Heart right ventricle (tissue), 16 donors: ENCODE data around the gene MROH8. TPM values are rescaled to one million over a fixed set of nuclear protein-coding genes. Genes with fewer than 3 reads are reported as not detected.

Experiments used
- ATAC-seq, 8 donors: fragments of 200-7000 bp; cut with Tn5 transposase; one replicate each; pipeline ENCODE4 v1.9.1; 2020; ENCODE audit warnings: mild to moderate bottlenecking in 8 of 8, moderate library complexity in 8 of 8, moderate number of reproducible peaks in 1 of 8
- DNase-seq, 2 donors: peaks; one replicate each; pipeline ENCODE4 v3.0.0-alpha.2; 2020
- H3K27ac ChIP-seq, 10 donors: fragments of 200-600 bp; sonication (generic) in 2 of 10; one replicate each; pipeline versions ENCODE4 v1.5.0 to v1.8.0; 2020 to 2022; ENCODE audit warnings: mild to moderate bottlenecking in 3 of 10
- H3K27me3 ChIP-seq, 7 donors: fragments of 200-600 bp; one replicate each; pipeline ENCODE4 v1.8.0; 2021 to 2022; ENCODE audit warnings: mild to moderate bottlenecking in 2 of 7
- H3K36me3 ChIP-seq, 9 donors: fragments of 200-600 bp; sonication (generic) in 1 of 9; one replicate each; pipeline versions ENCODE4 v1.5.0 to v1.8.0; 2020 to 2022; ENCODE audit warnings: mild to moderate bottlenecking in 2 of 9
- H3K4me1 ChIP-seq, 9 donors: fragments of 200-600 bp; sonication (generic) in 1 of 9; one replicate each; pipeline versions ENCODE4 v1.5.0 to v1.8.0; 2020 to 2022; ENCODE audit warnings: mild to moderate bottlenecking in 4 of 9
- H3K4me3 ChIP-seq, 10 donors: fragments of 200-600 bp; sonication (generic) in 2 of 10; one replicate each; pipeline versions ENCODE4 v1.5.0 to v1.8.0; 2020 to 2022; ENCODE audit warnings: mild to moderate bottlenecking in 7 of 10, moderate library complexity in 2 of 10
- H3K9me3 ChIP-seq, 11 donors: fragments of 200-600 bp in 10 of 11; sonication (generic) in 2 of 11; one replicate each; pipeline versions ENCODE4 v1.5.0 to v1.8.0; 2013 to 2022; ENCODE audit warnings: mild to moderate bottlenecking in 2 of 11, control low read depth in 1 of 11, moderate library complexity in 1 of 11
- WGBS, 2 donors: extraction: QIAGEN DNeasy Blood & Tissue Kit; methylation state at CpG; one replicate each; pipeline ENCODE4 v1.1.7; 2013; ENCODE audit warnings: inconsistent platforms in 1 of 2; 5-methylcytosine and 5-hydroxymethylcytosine counted together
- intact Hi-C, 10 donors: fragments of 100-400 bp; cut with DNase I; formaldehyde crosslinking; loops; one replicate each; pipeline versions ENCODE4 v1.11.1 to v1.14.2; 2022
- long read RNA-seq, 3 donors: library from polyadenylated mRNA; unstranded; transcript quantifications; one replicate each; pipeline ENCODE4 v2.0.0, GENCODE V29; 2020 to 2021
- polyA plus RNA-seq, 2 donors: library from polyadenylated mRNA; stranded (reverse); fragments of 200-250 nt; gene quantifications; one replicate each; pipeline ENCODE4 v1.2.3, GENCODE V29; 2013
- total RNA-seq, 10 donors: library from RNA; stranded (reverse); fragmentation: NEBNext Ultra II Directional in 3 of 10; extraction: Animal tissue kit (Norgen Biotek cat#: 25700) in 3 of 10; gene quantifications; one replicate each; pipeline versions ENCODE4 v1.2.1 to v1.2.4, GENCODE V29; 2021 to 2023
- TF ChIP-seq, protein P1 (sequence below), 9 donors: fragments of 200-600 bp; sonication (generic) in 2 of 9; IDR thresholded peaks; one replicate each; pipeline versions ENCODE4 v1.5.0 to v1.8.0; 2021 to 2022; ENCODE audit warnings: antibody characterized with exemption in 9 of 9, mild to moderate bottlenecking in 5 of 9, moderate library complexity in 1 of 9
- donor health status: Arrhythmogenic right ventricular cardiomyopathy.
- donor health status: ischemic (EF 13 %, LVEDD 7.1; RV severe dilation, severe dysfunction).
- donor health status: healthy with polysubstance abuse.
- donor health status: DM: no; HTN: yes; CAD: no.
- donor health status: DM: no; HTN: no; CAD: no.
- donor health status: ischemic (EF 25% LVEDD 6.9; RV normal size, moderate dysfunction).
- donor health status: ischemic (EF 25% LVEDD 5.7; RV mildly dilated, moderate dysfunction).
- donor health status: healthy.
- donor health status: DM: yes; HTN: yes; CAD: no.
- donor health status: Ischemic cardiomyopathy.
- donor health status: ischemic (EF 35%, LVEDD 5.7; RV mildly dilated, moderate dysfunction).
- donor health status: nonischemic (EF 11% LVEDD 7.7; RV severe dilation, severe dysfunction).
- donor health status: DM: yes; HTN: yes; CAD: no.
- donor health status: PGD.
- donor health status: ischemic (EF 29% LVEDD 5.4; RV normal size, mild dysfunction).
- donor health status: nonischemic (EF 23%, LVEDD 6.1; RV moderate dilation, normal function).

The MROH8 gene
- total RNA-seq: 1 to 10 TPM; 5.1 to 10.0 (median 6.5) TPM
- 1 to 10 TPM; 1.8 to 5.9 TPM for polyA plus RNA-seq
- long read RNA-seq, donor 1, partial matches to known transcripts: 0 of 4 reads
- long read RNA-seq, donor 1, other reads (novel, unspliced or antisense): 4 of 4 reads
- long read RNA-seq, donor 2, partial matches to known transcripts: 2 of 6 reads
- long read RNA-seq, donor 2, other reads (novel, unspliced or antisense): 4 of 6 reads
- long read RNA-seq, donor 3, partial matches to known transcripts: 2 of 11 reads
- long read RNA-seq, donor 3, other reads (novel, unspliced or antisense): 5 of 11 reads

DNA sequence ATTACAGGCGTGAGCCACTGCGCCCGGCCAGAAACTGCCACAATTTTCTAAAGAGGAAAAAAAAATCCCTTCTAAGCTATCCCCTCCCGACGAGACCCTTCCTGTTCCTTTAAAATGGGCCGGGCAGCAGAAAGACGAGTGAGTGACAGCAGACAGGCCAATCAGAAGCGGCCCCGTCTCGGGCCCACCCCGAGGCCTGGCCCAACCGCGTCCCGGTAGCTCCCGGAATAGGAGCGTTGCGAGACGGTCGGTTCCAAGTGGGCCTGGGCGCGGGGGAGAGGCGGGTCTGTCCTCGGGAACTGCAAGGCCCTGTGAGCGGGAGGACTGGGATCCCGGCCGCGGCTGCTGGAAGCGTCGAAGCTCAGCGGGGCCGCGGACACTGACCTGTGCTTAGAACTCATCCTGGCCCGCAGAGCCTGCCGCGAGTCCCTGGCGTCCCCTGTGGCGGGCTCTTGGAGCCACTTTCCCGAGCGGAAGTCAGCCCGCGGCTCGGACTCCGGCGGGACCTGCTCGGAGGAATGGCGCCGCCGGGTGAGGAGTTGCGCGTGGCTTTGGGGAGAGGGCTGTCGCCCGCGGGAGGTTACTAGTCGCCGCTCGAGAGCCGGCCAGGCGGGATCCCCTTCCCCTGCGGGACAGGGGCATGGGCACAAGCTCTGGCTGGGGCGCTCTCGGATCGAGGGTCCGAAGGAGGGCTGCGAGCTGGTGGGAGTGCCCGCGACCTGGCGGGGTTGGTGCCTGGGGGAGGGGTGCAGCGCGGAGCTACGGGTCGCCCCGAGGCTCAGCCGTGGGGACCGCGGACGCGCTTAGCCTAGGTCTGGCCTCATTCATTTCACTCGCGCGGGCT is at the start of gene MROH8, which contains the start of gene RPN2:
Gene MROH8, minus strand, starts transcription at position 710 of the 844 bp plus-strand sequence.
Gene RPN2, plus strand, starts transcription at position 492 of the 844 bp plus-strand sequence. Its CDS starts 27 bp downstream, at position 519.
- 0% methylated on average over 75 to 80 of the region's 80 CpGs for WGBS, 2 donors

DNA sequence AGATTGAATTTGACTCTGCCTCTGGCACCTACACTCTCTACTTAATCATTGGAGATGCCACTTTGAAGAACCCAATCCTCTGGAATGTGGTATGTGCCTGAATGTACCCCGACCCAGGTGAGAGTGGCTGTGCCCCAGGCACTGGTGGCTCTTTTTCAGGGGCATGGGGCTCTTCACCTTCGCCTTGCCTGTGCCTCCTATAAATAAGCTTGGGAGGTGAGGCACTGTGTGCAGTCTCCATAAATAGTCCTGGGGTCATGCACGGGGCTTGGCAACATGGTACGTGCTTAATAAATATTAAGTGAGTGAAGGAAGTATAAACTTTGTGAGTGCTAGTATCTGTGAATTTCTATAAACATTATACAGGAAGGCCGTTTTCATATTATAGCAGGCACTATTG is 49.3 kb upstream of the MROH8 start:
- ATAC-seq (peak; percentile 60 to 93 (median 81)), DNase-seq (peak in 1 of 2 donors; percentile 50)
- no peaks in the 10 kb centered on the region for H3K27me3 ChIP-seq
- H3K27ac ChIP-seq: peak overlapping the region; percentile 1 to 80 (median 68)
- peaks cover 6 to 54% (median 22%) of the 10 kb centered on the region in 9 donors for H3K4me1 ChIP-seq
- no peaks in the 10 kb centered on the region for H3K9me3 ChIP-seq
- 63 to 73% methylated on average over 5 of the region's 5 CpGs for WGBS, 2 donors
- no peak overlapping the region for H3K4me3 ChIP-seq
- peaks cover 0 to 100% (median 69%) of the 10 kb centered on the region in 9 donors for H3K36me3 ChIP-seq
- TF ChIP-seq, protein P1, sequence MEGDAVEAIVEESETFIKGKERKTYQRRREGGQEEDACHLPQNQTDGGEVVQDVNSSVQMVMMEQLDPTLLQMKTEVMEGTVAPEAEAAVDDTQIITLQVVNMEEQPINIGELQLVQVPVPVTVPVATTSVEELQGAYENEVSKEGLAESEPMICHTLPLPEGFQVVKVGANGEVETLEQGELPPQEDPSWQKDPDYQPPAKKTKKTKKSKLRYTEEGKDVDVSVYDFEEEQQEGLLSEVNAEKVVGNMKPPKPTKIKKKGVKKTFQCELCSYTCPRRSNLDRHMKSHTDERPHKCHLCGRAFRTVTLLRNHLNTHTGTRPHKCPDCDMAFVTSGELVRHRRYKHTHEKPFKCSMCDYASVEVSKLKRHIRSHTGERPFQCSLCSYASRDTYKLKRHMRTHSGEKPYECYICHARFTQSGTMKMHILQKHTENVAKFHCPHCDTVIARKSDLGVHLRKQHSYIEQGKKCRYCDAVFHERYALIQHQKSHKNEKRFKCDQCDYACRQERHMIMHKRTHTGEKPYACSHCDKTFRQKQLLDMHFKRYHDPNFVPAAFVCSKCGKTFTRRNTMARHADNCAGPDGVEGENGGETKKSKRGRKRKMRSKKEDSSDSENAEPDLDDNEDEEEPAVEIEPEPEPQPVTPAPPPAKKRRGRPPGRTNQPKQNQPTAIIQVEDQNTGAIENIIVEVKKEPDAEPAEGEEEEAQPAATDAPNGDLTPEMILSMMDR (IDR thresholded peaks at IDR 0.05): no peak
- intact Hi-C loops: no loop called here

More for the DNA sequence above, at the start of gene MROH8, which contains the start of gene RPN2:
- Histone ChIP-seq H3K36me3 (peaks cover 0 to 19% (median 1%) of the 10 kb centered on the region in 9 donors), H3K4me3 (peak within 1 kb of the TSS; percentile 65 to 96 (median 82)), H3K27ac (peak within 1 kb of the TSS; percentile 94 to 99 (median 98)), H3K4me1 (peaks cover 9 to 49% (median 39%) of the 10 kb centered on the region in 9 donors), H3K9me3 (no peaks in the 10 kb centered on the region), H3K27me3 (no peaks in the 10 kb centered on the region)
- intact Hi-C loops: loop anchor here in 1 of 10 donors (10.0 kb wide), 1 partner anchor 74 kb away; no protein-coding TSS in a partner anchor
- ATAC-seq (peak; percentile 98 to 100 (median 99)), DNase-seq (peak; percentile 98 to 99)
- TF ChIP-seq, protein P1 (IDR thresholded peaks at IDR 0.05): no peak

- DNase-seq: no peak
- ATAC-seq: peak in 6 of 8 donors; percentile 42 to 67 (median 56)
- H3K9me3 ChIP-seq: no peaks in the 10 kb centered on the region
- no peaks in the 10 kb centered on the region for H3K27me3 ChIP-seq
- peaks cover 0 to 100% (median 67%) of the 10 kb centered on the region in 9 donors for H3K36me3 ChIP-seq
- 54 to 65% methylated on average over 6 of the region's 6 CpGs for WGBS, 2 donors
- peak overlapping the region; percentile 1 to 80 (median 68) for H3K27ac ChIP-seq
- intact Hi-C loops: no loop called here
- H3K4me1 ChIP-seq: peaks cover 6 to 57% (median 22%) of the 10 kb centered on the region in 9 donors
- TF ChIP-seq, protein P1 (IDR thresholded peaks at IDR 0.05): no peak
- H3K4me3 ChIP-seq: no peak overlapping the region
These were observed 48.7 kb upstream of the MROH8 start for GRCh38 chr20:37228082-37228481.

GRCh38 chr20:37226889-37227288 is 47.5 kb upstream of the MROH8 start:
- H3K36me3 ChIP-seq: peaks cover 0 to 98% (median 56%) of the 10 kb centered on the region in 9 donors

More at GRCh38 chr20:37226889-37227288, 47.5 kb upstream of the MROH8 start:
- peak; percentile 47 to 74 (median 66) for ATAC-seq
- peak; percentile 47 to 63 for DNase-seq
- intact Hi-C loops: no loop called here
- 61 to 66% methylated on average over 3 of the region's 3 CpGs for WGBS, 2 donors
- peak overlapping the region in 6 of 10 donors; percentile 14 to 80 (median 72) for H3K27ac ChIP-seq
- H3K27me3 ChIP-seq: no peaks in the 10 kb centered on the region
- H3K9me3 ChIP-seq: no peaks in the 10 kb centered on the region
- no peak overlapping the region for H3K4me3 ChIP-seq
- TF ChIP-seq, protein P1 (IDR thresholded peaks at IDR 0.05): no peak
- H3K4me1 ChIP-seq: peaks cover 6 to 67% (median 30%) of the 10 kb centered on the region in 9 donors
